Measurements from ENCODE around the gene MARCHF4.

- no peak for TF ChIP-seq CTCF (IDR thresholded peaks at IDR 0.05)
- no peak for TF ChIP-seq POLR2AphosphoS5 (IDR thresholded peaks at IDR 0.05; ENCODE audit: low read depth, low read length)
- TF ChIP-seq REST (IDR thresholded peaks at IDR 0.05; ENCODE audit: insufficient read depth in 1 of 2, low read depth in 2 of 2, low read length in 1 of 2), result no peak
- no peak for TF ChIP-seq TCF7L2 (IDR thresholded peaks at IDR 0.05; ENCODE audit: low read depth, low read length)
These were observed 32.0 kb downstream of the MARCHF4 start for GRCh38 chr2:216340280-216340631.
